Lung (tissue), 12 donors: ENCODE measurements around the gene EVI5L. TPM values are rescaled to one million over a fixed set of nuclear protein-coding genes. Genes with fewer than 3 reads are reported as not detected.

ENCODE experiments used
- ATAC-seq: fragments of 200-7000 bp; cut with Tn5 transposase; one replicate; pipeline ENCODE4 v1.9.1; 2020; ENCODE audit warnings: moderate number of reproducible peaks; ENCODE audit not compliant: insufficient read depth, low FRiP score
- DNase-seq, 3 donors: peaks; one replicate each; pipeline ENCODE4 v3.0.0-alpha.2; 2013 to 2017
- H3K27ac ChIP-seq, 2 donors: one replicate each; pipeline ENCODE4 v1.5.1; 2013; ENCODE audit warnings: mild to moderate bottlenecking in 2 of 2, moderate library complexity in 2 of 2, control low read depth in 1 of 2, inconsistent platforms in 1 of 2, low read depth in 1 of 2, low read length in 1 of 2
- H3K27me3 ChIP-seq, 3 donors: one replicate each; pipeline ENCODE4 v1.5.1; 2013; ENCODE audit warnings: low read length in 2 of 3; ENCODE audit not compliant: control insufficient read depth in 3 of 3, insufficient read depth in 3 of 3
- H3K36me3 ChIP-seq, 4 donors: one replicate each; pipeline ENCODE4 v1.5.1; 2013; ENCODE audit warnings: low read length in 4 of 4, mild to moderate bottlenecking in 1 of 4, moderate library complexity in 1 of 4; ENCODE audit not compliant: control insufficient read depth in 4 of 4, insufficient read depth in 4 of 4
- H3K4me1 ChIP-seq, 5 donors: one replicate each; pipeline ENCODE4 v1.5.1; 2013; ENCODE audit warnings: low read length in 5 of 5, mild to moderate bottlenecking in 2 of 5, moderate library complexity in 1 of 5; ENCODE audit not compliant: control insufficient read depth in 5 of 5, insufficient read depth in 5 of 5
- H3K4me3 ChIP-seq: one replicate; pipeline ENCODE4 v1.5.1; 2013; ENCODE audit warnings: mild to moderate bottlenecking, control low read depth, moderate library complexity
- H3K9ac ChIP-seq, 2 donors: one replicate each; pipeline ENCODE4 v1.5.1; 2013; ENCODE audit warnings: low read length in 2 of 2, control low read depth in 1 of 2; ENCODE audit not compliant: insufficient read depth in 1 of 2
- H3K9me3 ChIP-seq, 4 donors: one replicate each; pipeline ENCODE4 v1.5.1; 2013; ENCODE audit warnings: low read length in 3 of 4, mild to moderate bottlenecking in 1 of 4, moderate library complexity in 1 of 4; ENCODE audit not compliant: control insufficient read depth in 4 of 4, insufficient read depth in 3 of 4
- CTCF ChIP-seq: IDR thresholded peaks from 2 replicates; pipeline ENCODE4 v1.5.1; 2012; ENCODE audit warnings: mild to moderate bottlenecking; ENCODE audit errors: control extremely low read depth, extremely low read depth
- WGBS, 2 donors: extraction: QIAGEN DNeasy Blood & Tissue Kit; methylation state at CpG; one replicate each; pipeline ENCODE4 v1.1.7; 2013; 5-methylcytosine and 5-hydroxymethylcytosine counted together
- polyA plus RNA-seq, 2 donors: library from polyadenylated mRNA; stranded (reverse); fragments of 200-250 nt; gene quantifications; one replicate each; pipeline ENCODE4 v1.2.1, GENCODE V29; 2013
- total RNA-seq, 2 donors: library from RNA; depleted of rRNA in 1 of 2; stranded (reverse); fragments of >200 nt in 1 of 2; gene quantifications; one replicate each; pipeline ENCODE4 v1.2.1, GENCODE V29; 2014 to 2021
- donor health status: control.
- donor health status: control.
- donor health status: Bipolar disorder and iron deficiency.
- donor health status: healthy.
- donor health status: DM: yes; HTN: yes; CAD: no.

The EVI5L gene
- total and polyA plus RNA-seq, 4 donors = 10.7 to 18.6 (median 12.6) TPM

- Histone ChIP-seq H3K4me1 (peaks cover 0 to 6% (median 0%) of the 10 kb centered on the region in 5 donors), H3K4me3 (no peak overlapping the region), H3K27ac (no peak overlapping the region), H3K36me3 (peaks cover 0 to 5% (median 0%) of the 10 kb centered on the region in 4 donors), H3K9ac (no peak overlapping the region), H3K27me3 (no peaks in the 10 kb centered on the region), H3K9me3 (no peaks in the 10 kb centered on the region)
- ATAC-seq = no peak
- WGBS, 2 donors = 86 to 90% methylated on average over 19 of the region's 19 CpGs
- no peak for TF ChIP-seq CTCF
- peak in 1 of 3 donors; percentile 8 for DNase-seq
Observed at GRCh38 chr19:7846155-7846646, 16.2 kb downstream of the EVI5L start.

DNA sequence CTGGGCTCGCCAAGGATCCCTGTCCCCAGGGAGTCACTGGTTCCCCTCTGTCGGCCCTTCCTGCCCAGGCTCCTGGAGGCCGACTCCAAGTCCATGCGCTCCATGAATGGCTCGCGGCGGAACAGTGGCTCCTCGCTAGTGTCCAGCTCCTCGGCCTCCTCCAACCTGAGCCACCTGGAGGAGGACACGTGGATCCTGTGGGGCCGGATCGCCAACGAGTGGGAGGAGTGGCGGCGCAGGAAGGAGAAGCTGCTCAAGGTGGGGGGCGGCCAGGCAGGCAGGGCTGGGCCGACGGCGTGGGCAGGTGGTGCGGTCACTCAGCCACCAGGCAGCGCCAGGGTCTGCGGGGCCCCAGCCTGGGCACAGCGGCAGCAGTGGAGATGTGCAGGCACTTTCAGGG is 17.6 kb downstream of the EVI5L start:
- Histone ChIP-seq H3K4me1 (peaks cover 0 to 6% (median 0%) of the 10 kb centered on the region in 5 donors), H3K9me3 (no peaks in the 10 kb centered on the region), H3K36me3 (peaks cover 0 to 6% (median 0%) of the 10 kb centered on the region in 4 donors), H3K27ac (no peak overlapping the region), H3K4me3 (no peak overlapping the region), H3K27me3 (no peaks in the 10 kb centered on the region), H3K9ac (no peak overlapping the region)
- whole genome bisulfite sequencing, 2 donors = 93 to 96% methylated on average over 22 to 23 of the region's 23 CpGs
- DNase-seq (peak in 1 of 3 donors; percentile 10), ATAC-seq (no peak)
- TF ChIP-seq CTCF = no peak

- WGBS, 2 donors = 92% methylated on average over 34 of the region's 34 CpGs
- Histone ChIP-seq H3K4me3 (no peak overlapping the region), H3K36me3 (peaks cover 0 to 6% (median 0%) of the 10 kb centered on the region in 4 donors), H3K27ac (no peak overlapping the region), H3K4me1 (peaks cover 0 to 9% (median 0%) of the 10 kb centered on the region in 5 donors), H3K9ac (no peak overlapping the region), H3K27me3 (no peaks in the 10 kb centered on the region), H3K9me3 (no peaks in the 10 kb centered on the region)
- no peak for TF ChIP-seq CTCF
- no peak for ATAC-seq
- DNase-seq = peak in 1 of 3 donors; percentile 11
Observed at GRCh38 chr19:7848779-7849457, 18.9 kb downstream of the EVI5L start.
